Activated CD4-positive, alpha-beta T cell treated with anti-CD3 and anti-CD28 coated beads, Interleukin-2, Interleukin-4, amounts not matched to agents 100 ng/mL and 50 ng/mL, durations not matched to agents 16 hours and 8 hours (primary cell): ENCODE measurements around the gene UNC119B.

Experiments used
- DNase-seq: peaks from one replicate; pipeline ENCODE4 v3.0.0-alpha.2; 2020; ENCODE audit warnings: low spot score

The UNC119B gene

GRCh38 chr12:120767071-120768024 lies 57.1 kb downstream of the UNC119B start:
- DNase-seq: no peak

GRCh38 chr12:120771097-120771496 lies 60.8 kb downstream of the UNC119B start:
- DNase-seq: no peak
